Measurements from ENCODE around the gene BCAP29.
"Not testable (repeated sequence)": the region's sequence is repeated elsewhere in the genome, so short reads cannot be mapped to it uniquely, and the experiment has no call there.

Gene BCAP29

GRCh38 chr7:107627002-107627401 is 47.0 kb downstream of the BCAP29 start:
- FAIRE-seq: no peak

GRCh38 chr7:107628461-107629064 is 48.5 kb downstream of the BCAP29 start:
- FAIRE-seq: no peak

- FAIRE-seq: no peak
Observed at GRCh38 chr7:107630342-107630741, 50.3 kb downstream of the BCAP29 start.

GRCh38 chr7:107631588-107632491 is 51.8 kb downstream of the BCAP29 start:
- no peak for FAIRE-seq

GRCh38 chr7:107632492-107632865 is 52.4 kb downstream of the BCAP29 start:
- no peak for FAIRE-seq

- no peak for FAIRE-seq
Observed at GRCh38 chr7:107638594-107638993, 58.5 kb downstream of the BCAP29 start.

- FAIRE-seq: not testable (repeated sequence)
Observed at GRCh38 chr7:107639070-107639469, 59.0 kb downstream of the BCAP29 start.

- FAIRE-seq: no peak
Observed at GRCh38 chr7:107641676-107642075, 61.6 kb downstream of the BCAP29 start.

GRCh38 chr7:107642501-107642900 is 62.5 kb downstream of the BCAP29 start:
- FAIRE-seq: no peak

GRCh38 chr7:107643407-107643806 is 63.4 kb downstream of the BCAP29 start:
- no peak for FAIRE-seq

GRCh38 chr7:107643938-107644308 is 63.9 kb downstream of the BCAP29 start:
- no peak for FAIRE-seq

GRCh38 chr7:107644309-107644974 is 64.4 kb downstream of the BCAP29 start:
- no peak for FAIRE-seq

GRCh38 chr7:107652642-107653041 is 72.6 kb downstream of the BCAP29 start:
- no peak for FAIRE-seq

GRCh38 chr7:107658467-107658866 is 78.4 kb downstream of the BCAP29 start:
- no peak for FAIRE-seq

GRCh38 chr7:107659666-107660065 is 79.6 kb downstream of the BCAP29 start:
- FAIRE-seq: no peak

- FAIRE-seq: no peak
Observed at GRCh38 chr7:107660381-107661080, 80.5 kb downstream of the BCAP29 start, which contains the start of gene SLC26A4. TSS of gene SLC26A4 (plus strand) at chr7:107660828. CDS start at chr7:107661642, 814 bp downstream.

GRCh38 chr7:107661081-107661864 is 81.2 kb downstream of the BCAP29 start:
- no peak for FAIRE-seq

GRCh38 chr7:107661865-107662379 is 81.9 kb downstream of the BCAP29 start:
- FAIRE-seq: no peak

- FAIRE-seq: no peak
Observed at GRCh38 chr7:107663196-107663595, 83.2 kb downstream of the BCAP29 start.

GRCh38 chr7:107666790-107667189 is 86.7 kb downstream of the BCAP29 start:
- FAIRE-seq: no peak

- FAIRE-seq: no peak
Observed at GRCh38 chr7:107667341-107667740, 87.3 kb downstream of the BCAP29 start.

- FAIRE-seq: no peak
Observed at GRCh38 chr7:107668296-107668695, 88.2 kb downstream of the BCAP29 start.

Measured in G401.6 (cell line).